Femur (tissue), 1 donor: ENCODE results near the gene PIGM.
"Not testable (repeated sequence)": the region's sequence is repeated elsewhere in the genome, so short reads cannot be mapped to it uniquely, and the experiment has no call there.

Source experiments
- DNase-seq: peaks from one replicate; pipeline ENCODE4 v3.0.0-alpha.2; 2017

Gene PIGM

GRCh38 chr1:160058087-160058486 is 26.3 kb upstream of the PIGM start:
- no peak for DNase-seq

GRCh38 chr1:160056648-160057169 is 24.9 kb upstream of the PIGM start:
- DNase-seq, result no peak

GRCh38 chr1:160053548-160054365 is 22.0 kb upstream of the PIGM start:
- no peak for DNase-seq

- no peak for DNase-seq
Measured at GRCh38 chr1:160052936-160053335, 21.1 kb upstream of the PIGM start.

- DNase-seq, result no peak
Measured at GRCh38 chr1:160050619-160051018, 18.8 kb upstream of the PIGM start.

- not testable (repeated sequence) for DNase-seq
Measured at GRCh38 chr1:160050182-160050581, 18.4 kb upstream of the PIGM start.

GRCh38 chr1:160049101-160049500 is 17.3 kb upstream of the PIGM start:
- no peak for DNase-seq

- DNase-seq, result no peak
Measured at GRCh38 chr1:160048335-160048734, 16.5 kb upstream of the PIGM start.

- no peak for DNase-seq
Measured at GRCh38 chr1:160047111-160047991, 15.6 kb upstream of the PIGM start.

GRCh38 chr1:160046494-160047110 is 14.8 kb upstream of the PIGM start:
- DNase-seq, result peak; percentile 75

- DNase-seq, result no peak
Measured at GRCh38 chr1:160045653-160046052, 13.9 kb upstream of the PIGM start.

GRCh38 chr1:160043543-160043942 is 11.8 kb upstream of the PIGM start:
- DNase-seq, result no peak

- DNase-seq, result no peak
Measured at GRCh38 chr1:160040476-160040875, 8.7 kb upstream of the PIGM start.

GRCh38 chr1:160032165-160032820 is 503 bp upstream of the PIGM start:
- DNase-seq, result no peak

GRCh38 chr1:160030657-160031364 is 979 bp downstream of the PIGM start:
- no peak for DNase-seq

- DNase-seq, result no peak
Measured at GRCh38 chr1:160028426-160028825, 3.4 kb downstream of the PIGM start.

GRCh38 chr1:160025314-160025713 is 6.5 kb downstream of the PIGM start:
- no peak for DNase-seq

- no peak for DNase-seq
Measured at GRCh38 chr1:160024195-160024905, 7.4 kb downstream of the PIGM start.

- DNase-seq, result no peak
Measured at GRCh38 chr1:160022330-160023310, 9.2 kb downstream of the PIGM start.
